Medulla oblongata (tissue), 1 donor: ENCODE results near the gene ADH7.
"Not testable (repeated sequence)": the region's sequence is repeated elsewhere in the genome, so short reads cannot be mapped to it uniquely, and the experiment has no call there.

Source experiments
- DNase-seq: peaks from one replicate; pipeline ENCODE4 v3.0.0-alpha.2; 2015; ENCODE audit errors: extremely low spot score

ADH7 gene

DNA sequence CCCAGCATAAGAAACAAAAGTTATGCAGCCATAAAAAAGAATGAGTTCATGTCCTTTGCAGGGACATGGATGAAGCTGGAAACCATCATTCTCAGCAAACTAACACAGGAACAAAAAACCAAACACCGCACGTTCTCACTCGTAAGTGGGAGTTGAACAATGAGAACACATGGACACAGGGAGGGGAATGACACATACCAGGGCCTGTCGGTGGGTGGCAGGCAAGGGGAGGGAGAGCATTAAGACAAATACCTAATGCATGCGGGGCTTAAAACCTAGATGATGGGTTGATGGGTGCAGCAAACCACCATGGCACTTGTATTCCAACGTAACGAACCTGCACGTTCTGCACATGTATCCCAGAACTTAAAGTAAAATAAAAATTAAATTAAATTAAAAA is 19.4 kb downstream of the ADH7 start:
- DNase-seq: not testable (repeated sequence)

DNA sequence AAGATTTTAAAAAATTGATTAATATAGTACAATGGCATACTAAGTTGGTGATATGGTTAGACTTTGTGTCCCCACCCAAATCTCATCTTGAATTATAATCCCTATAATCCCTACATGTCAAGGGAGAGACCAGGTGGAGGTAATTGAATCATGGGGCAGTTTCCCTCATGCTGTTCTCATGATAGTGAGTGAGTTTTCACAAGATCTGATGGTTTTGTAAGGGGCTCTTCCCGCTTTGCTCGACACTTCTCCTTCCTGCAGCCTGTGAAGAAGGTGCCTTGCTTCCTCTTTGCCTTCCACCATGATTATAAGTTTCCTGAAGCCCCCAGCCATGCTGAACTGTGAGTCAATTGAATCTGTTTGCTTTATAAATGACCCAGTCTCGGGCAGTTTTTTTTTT is 20.2 kb downstream of the ADH7 start:
- DNase-seq: not testable (repeated sequence)

GRCh38 chr4:99414401-99414800 is 20.7 kb downstream of the ADH7 start:
- no peak for DNase-seq

- DNase-seq: no peak
These were observed 22.0 kb downstream of the ADH7 start for GRCh38 chr4:99413140-99413539.

DNA sequence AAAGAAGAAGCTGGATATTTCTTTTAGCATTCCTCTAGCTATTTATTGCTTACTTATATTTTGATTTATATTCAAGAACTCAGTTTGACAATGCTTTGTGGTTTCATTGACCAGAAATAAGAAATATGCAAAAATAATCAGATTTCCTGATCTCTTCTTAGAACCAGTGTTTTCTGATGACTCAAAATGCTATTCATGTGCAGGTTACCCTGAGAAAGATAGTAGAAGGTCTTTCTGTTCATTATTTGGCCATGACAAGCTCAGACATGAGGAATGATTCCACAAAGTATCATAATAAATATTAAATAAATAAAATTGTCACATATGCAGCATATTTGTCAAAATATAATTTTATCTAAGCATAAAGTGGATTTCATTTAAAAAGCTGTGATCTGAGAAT is 24.1 kb downstream of the ADH7 start:
- no peak for DNase-seq

- DNase-seq: no peak
These were observed 25.1 kb downstream of the ADH7 start for GRCh38 chr4:99410075-99410474.

DNA sequence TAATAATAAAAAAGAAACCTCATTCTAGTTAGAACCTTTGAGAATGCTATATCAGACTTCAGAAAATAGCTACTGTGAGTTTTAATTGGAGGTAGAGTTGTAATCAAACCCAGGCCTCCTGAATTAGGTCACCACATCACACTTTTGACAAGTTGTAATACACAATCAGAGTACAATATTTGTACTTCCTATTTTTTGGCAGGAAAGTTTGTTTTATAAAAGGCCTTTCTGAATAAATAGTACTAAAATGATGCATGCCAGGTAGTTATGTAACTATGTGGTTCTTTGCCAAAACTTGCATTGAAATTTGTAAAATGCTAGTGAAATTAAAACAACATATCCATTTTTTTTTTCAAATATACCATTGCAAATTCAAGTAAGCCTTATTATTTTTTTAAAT is 26.8 kb downstream of the ADH7 start:
- no peak for DNase-seq

DNA sequence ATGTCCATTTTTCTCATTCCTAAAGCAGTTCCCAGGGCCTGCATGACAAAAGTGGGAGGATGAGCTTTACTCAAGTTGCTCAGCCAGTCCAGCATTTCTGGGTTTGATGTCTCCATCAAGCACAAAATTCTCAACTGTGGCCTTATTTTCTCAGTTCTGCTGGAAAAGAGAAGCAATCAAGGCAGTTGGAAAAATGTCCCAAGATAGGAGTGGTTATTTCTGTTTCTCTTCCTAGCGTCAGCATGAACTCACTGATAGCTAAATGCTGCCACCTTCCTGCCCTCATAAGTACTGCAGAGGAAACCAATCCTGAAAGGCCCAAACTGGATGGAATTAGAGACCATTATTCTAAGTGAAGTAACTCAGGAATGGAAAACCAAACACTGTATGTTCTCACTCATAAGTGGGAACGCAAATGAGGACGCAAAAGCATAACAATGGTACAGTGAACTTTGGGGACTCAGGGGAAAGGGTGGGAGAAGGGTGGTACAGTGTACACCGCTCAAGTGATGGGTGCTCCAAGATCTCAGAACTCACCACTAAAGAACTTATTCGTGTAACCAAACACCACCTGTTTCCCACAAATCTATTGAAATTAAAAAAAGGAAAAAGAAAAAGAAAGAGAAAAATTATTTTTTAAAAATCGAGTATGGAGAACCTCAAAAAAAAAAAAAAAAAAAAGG is 29.6 kb downstream of the ADH7 start:
- DNase-seq: peak; percentile 84

DNA sequence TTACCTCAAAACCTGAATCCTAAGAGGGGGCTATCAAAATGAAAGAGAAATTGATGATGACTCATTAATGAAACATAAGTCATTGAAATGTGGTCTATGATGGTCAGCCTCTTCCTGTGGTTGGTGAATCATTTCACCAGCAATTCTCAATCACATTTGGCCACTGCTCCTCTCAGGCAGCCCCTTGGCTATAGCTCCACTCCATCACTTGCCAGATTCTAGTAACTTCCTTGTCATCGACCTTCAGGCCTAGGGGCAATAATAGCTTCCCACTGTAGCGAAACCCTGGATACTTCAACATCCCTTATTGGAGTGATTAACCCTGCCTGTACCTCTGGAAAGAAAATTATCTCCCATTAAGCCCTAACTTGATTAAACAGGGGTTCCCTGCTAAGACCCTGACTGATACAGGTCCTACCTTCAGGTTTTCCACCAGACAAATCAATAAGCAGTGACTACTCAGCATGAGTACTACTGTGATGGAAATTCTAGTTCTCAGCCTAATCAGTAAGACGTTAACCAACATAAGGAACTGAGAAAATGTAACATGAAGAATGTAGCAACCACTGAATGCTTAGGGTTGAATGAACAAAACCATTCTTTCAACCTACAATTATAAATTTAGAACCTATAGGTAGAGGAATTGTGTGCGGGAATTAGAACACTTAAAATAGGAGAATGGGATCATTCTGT is 30.4 kb downstream of the ADH7 start:
- no peak for DNase-seq

GRCh38 chr4:99403380-99404184 is 31.6 kb downstream of the ADH7 start:
- DNase-seq: no peak

DNA sequence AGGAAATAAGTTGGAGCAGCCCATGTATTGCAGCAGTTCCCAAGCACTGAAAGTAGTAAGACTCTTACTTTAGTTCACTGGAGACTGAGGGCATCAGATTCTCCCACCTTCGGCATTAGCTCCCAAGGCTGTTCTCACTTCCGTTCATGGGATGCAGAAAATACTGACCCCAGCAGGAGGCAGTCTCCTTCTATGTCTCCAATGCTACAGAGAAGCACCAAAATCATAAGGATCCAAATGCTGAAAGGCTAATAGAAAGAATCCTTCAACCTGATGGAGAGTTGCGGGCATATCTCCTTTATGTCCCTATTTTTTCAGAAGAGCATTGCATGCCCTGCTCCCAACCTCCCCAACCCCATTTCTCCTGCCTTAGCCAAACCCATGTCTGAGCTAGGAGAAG is 32.4 kb downstream of the ADH7 start:
- DNase-seq: no peak

DNA sequence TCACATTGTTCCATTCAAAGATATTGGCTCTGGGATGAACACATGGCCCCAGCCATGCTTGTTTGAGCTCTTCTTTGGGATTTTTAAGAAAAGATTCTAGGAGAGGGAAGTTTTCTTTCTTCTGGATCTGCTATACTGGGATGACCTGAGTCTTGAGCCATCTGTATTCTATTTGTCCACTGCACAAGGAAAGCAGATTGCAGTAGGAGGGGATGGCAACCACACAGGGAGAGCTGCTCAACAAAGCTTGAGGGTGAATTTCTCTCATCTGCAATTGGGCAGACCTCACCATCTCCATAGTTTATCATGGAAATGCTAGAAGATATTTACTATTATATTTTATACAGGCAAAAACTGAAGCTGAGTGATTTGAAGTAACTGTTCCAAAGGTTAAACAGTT is 34.3 kb downstream of the ADH7 start:
- DNase-seq: no peak

GRCh38 chr4:99399017-99399416 is 36.1 kb downstream of the ADH7 start:
- no peak for DNase-seq

GRCh38 chr4:99395595-99396364 is 39.4 kb downstream of the ADH7 start:
- DNase-seq: no peak

- no peak for DNase-seq
These were observed 40.2 kb downstream of the ADH7 start for GRCh38 chr4:99394896-99395295.

DNA sequence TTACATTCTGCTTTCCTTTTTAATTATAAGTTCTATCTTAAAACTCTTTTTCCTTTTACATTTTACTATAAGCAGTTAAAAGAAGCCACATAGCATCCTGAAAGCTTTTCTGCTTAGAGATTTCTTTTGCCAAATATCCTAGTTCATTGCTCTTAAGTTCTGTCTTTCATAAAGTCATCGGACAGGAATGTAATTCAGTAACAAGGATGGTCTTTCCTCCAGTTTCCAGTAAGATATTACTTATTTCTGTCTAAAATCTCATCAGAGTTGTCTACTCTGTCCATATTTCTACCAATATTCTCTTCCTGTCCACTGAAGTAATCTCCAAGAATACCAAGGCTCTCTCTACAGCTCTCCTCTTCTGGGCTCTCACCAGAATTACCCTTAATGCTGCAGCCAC is 45.1 kb downstream of the ADH7 start:
- no peak for DNase-seq

GRCh38 chr4:99389606-99390005 is 45.5 kb downstream of the ADH7 start:
- no peak for DNase-seq

- DNase-seq: no peak
These were observed 51.2 kb downstream of the ADH7 start for GRCh38 chr4:99383833-99384392.

DNA sequence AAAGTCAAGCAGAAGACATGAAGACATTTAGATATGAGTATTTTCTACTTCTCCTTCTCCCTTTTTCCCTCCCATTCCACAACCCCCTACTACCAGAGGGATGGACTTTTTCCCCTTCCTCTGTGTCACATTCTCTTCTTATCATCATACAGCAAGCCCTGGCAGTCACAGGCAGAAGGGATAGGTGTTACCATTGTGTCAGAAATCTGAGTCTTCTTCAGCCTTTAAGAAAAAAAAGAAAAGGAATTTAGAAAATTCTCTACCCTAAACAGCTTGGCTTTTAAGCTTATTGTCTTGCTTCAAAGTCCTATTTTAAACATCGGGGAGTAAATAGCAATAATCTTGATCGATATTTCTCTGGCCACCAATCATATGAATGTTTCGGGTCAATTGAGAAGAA is 51.7 kb downstream of the ADH7 start:
- DNase-seq: no peak

DNA sequence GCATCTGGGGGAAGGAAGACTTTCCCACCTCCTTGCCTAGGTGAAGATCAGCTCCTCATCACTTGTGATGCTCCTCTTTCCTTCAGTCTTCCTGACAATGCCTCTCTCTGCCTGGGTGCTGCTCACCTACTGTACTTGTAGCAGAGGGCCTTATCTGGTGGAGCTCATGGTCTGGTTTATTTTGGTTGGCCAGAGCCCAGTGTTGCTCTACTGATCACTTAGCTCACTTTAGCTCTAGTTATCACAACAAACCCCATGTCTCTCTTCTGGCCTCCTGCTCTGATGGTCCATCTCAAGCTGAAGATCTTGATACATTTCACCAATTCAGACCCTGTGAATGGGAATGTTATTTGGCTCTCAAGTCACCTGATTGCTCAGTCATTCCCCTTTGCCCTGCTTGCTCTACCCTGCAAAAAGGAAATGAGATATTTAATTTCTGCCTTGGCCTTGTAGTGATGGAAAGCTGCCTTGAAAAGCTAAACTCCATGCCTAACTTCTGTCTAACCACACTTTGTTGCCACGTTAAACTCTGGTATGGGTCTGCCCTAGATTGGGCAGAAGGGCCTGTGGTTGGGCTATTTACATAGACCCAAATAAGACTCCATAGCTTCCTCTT is 52.3 kb downstream of the ADH7 start:
- DNase-seq: no peak

DNA sequence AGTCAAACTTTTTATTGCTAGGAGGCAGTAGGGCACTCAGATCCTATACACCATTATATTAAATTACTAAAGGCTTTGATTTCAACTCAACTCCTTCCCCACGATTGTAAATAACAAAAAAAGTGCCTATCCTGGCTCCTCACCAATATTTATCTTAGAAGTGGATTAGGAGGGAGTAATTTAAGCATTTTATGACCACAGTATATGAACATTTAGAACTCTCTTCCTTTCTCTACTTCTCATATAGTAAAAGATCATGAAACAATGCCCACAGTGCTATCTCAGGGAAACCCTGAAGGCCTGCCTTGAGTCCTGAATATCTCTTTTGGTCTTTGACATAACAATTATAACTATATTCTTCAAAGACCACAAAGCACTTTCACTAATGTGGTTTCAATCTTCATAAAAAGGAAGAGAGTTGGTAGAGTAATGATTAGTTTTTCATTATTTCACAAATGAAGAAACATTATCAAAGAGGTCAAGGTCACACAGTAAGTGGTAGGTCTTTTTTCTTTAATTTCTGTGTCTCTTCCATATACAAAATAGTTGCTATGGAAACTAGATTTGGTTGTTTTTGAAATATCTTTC is 53.5 kb downstream of the ADH7 start:
- DNase-seq: no peak
